GM10266 (cell line): Measurements from ENCODE around the gene TNK1.

Experiments
- DNase-seq: peaks from one replicate; pipeline ENCODE4 v3.0.0; 2012; ENCODE audit errors: extremely low spot score
- TF ChIP-seq, protein P1 (sequence below): IDR thresholded peaks from 2 replicates; pipeline ENCODE4 v1.5.1; 2012; ENCODE audit warnings: mild to moderate bottlenecking, low read depth; ENCODE audit not compliant: control insufficient read depth, insufficient read depth; ENCODE audit errors: missing control alignments

TNK1 gene

DNA sequence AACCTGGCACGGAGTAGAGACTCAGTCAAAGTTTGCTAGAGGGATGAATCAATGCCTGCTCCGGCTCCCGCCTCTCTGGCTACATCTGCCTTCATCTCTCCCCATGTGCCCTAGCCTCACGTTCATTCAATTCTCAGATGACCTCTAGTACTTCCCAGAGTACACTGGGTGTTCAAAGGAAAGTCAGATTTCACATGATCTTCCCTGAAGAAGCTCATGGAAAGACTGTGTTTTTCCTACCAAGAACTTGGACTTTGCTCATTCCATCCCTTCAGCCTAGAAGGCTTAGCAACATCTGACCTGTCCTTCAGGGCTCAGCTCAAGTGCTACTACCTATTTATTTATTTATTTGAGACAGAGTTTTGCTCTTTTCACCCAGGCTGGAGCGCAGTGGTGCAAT, 11.1 kb upstream of the TNK1 start:
- TF ChIP-seq, protein P1, sequence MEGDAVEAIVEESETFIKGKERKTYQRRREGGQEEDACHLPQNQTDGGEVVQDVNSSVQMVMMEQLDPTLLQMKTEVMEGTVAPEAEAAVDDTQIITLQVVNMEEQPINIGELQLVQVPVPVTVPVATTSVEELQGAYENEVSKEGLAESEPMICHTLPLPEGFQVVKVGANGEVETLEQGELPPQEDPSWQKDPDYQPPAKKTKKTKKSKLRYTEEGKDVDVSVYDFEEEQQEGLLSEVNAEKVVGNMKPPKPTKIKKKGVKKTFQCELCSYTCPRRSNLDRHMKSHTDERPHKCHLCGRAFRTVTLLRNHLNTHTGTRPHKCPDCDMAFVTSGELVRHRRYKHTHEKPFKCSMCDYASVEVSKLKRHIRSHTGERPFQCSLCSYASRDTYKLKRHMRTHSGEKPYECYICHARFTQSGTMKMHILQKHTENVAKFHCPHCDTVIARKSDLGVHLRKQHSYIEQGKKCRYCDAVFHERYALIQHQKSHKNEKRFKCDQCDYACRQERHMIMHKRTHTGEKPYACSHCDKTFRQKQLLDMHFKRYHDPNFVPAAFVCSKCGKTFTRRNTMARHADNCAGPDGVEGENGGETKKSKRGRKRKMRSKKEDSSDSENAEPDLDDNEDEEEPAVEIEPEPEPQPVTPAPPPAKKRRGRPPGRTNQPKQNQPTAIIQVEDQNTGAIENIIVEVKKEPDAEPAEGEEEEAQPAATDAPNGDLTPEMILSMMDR: no peak
- no peak for DNase-seq

- TF ChIP-seq, protein P1: no peak
- DNase-seq: no peak
These were observed 10.0 kb upstream of the TNK1 start for GRCh38 chr17:7370853-7371252.

GRCh38 chr17:7374353-7374752, 6.5 kb upstream of the TNK1 start:
- no peak for DNase-seq
- TF ChIP-seq, protein P1: no peak

DNA sequence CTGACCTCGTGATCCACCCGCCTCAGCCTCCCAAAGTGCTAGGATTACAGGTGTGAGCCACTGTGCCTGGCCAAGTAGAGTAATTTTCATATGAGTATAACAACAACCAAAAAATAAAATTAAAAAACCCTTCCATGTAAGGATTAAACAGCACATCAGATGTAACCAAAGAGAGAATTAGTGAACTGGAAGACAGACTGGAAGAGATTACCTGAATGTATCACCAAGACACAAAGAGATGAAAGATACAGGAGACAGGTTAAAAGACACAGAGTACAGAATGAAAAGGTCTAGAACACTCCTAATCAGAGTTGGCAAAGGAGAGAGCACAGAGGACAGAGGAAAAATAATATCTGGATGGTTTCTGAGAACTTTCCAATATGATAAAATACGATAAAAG, 1.8 kb upstream of the TNK1 start:
- TF ChIP-seq, protein P1: no peak
- no peak for DNase-seq

DNA sequence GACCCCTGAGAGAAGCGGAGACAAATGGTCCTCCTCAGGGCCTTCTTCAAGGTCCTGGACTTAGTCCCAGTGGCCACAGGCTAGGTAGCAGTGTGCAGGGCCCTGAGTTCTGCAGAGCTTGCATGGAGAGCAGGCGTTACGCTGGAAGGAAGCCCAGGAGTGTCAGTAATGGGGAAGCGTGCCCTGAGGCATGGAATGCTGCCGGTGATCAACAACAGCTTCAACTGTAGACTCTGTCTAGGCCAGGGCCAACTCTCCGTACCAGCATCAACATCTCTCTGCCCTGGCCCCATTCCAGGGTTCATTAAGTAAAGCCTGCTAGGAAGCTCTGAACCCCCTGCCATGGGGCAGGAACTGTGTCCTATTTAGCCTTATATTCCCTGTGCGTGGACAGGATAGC, 568 bp upstream of the TNK1 start:
- no peak for DNase-seq
- TF ChIP-seq, protein P1: no peak

- DNase-seq: peak; percentile 38
- TF ChIP-seq, protein P1: no peak
These were observed 2.0 kb downstream of the TNK1 start for GRCh38 chr17:7382901-7383300.

- TF ChIP-seq, protein P1: no peak
- DNase-seq: peak; percentile 30
These were observed 2.5 kb downstream of the TNK1 start for GRCh38 chr17:7383371-7383741.
